Measurements from ENCODE around the gene MSH5.

DNA sequence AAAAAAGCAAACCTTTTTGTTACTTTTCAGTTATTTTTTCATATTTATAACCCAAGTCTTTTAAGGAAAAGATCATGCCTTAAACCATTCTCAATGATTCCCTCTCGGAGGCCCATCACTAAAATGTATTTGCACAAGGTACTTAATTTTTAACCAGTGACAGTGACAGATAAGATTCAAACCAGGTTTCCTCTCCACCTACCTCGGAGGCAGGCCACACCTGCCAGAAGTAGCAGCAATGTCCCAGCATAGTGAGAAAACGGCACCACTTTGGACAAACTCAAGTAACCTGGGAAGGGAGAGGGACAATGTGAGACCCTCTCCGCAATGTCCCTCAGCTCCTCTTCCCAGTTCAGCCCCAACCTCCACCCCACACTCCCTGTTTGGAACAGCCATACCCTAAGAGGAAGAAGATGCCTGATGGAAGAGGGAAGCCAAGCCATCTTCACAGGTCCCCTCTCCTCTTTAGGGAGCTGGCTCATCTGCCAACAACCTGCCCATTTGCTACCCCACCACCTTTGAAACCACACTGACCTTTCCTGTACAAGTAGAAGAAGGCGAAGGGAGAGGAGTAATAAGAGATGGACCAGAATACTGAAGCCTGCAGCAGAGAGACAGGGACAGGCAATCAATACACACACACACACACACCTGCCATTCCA lies 38.9 kb upstream of the MSH5 start:
- TF ChIP-seq CREBBP (IDR thresholded peaks at IDR 0.05; ENCODE audit: low read depth, low read length) (no peak), RFX5 (IDR thresholded peaks at IDR 0.05; ENCODE audit: low read depth, low read length) (no peak), FOXA1 (IDR thresholded peaks at IDR 0.05; ENCODE audit: borderline replicate concordance) (no peak), PTBP1 (IDR thresholded peaks at IDR 0.05; ENCODE audit: low read depth, low read length) (no peak), MEF2A (IDR thresholded peaks at IDR 0.05; ENCODE audit: control insufficient read depth, low read depth, low read length) (no peak), ZC3H4 (CRISPR knock-in tag; IDR thresholded peaks at IDR 0.05; ENCODE audit: borderline replicate concordance) (no peak), ZNF274 (IDR thresholded peaks at IDR 0.05; ENCODE audit: borderline replicate concordance, low read depth, low read length) (no peak)
- TF ChIP-seq, protein P1, sequence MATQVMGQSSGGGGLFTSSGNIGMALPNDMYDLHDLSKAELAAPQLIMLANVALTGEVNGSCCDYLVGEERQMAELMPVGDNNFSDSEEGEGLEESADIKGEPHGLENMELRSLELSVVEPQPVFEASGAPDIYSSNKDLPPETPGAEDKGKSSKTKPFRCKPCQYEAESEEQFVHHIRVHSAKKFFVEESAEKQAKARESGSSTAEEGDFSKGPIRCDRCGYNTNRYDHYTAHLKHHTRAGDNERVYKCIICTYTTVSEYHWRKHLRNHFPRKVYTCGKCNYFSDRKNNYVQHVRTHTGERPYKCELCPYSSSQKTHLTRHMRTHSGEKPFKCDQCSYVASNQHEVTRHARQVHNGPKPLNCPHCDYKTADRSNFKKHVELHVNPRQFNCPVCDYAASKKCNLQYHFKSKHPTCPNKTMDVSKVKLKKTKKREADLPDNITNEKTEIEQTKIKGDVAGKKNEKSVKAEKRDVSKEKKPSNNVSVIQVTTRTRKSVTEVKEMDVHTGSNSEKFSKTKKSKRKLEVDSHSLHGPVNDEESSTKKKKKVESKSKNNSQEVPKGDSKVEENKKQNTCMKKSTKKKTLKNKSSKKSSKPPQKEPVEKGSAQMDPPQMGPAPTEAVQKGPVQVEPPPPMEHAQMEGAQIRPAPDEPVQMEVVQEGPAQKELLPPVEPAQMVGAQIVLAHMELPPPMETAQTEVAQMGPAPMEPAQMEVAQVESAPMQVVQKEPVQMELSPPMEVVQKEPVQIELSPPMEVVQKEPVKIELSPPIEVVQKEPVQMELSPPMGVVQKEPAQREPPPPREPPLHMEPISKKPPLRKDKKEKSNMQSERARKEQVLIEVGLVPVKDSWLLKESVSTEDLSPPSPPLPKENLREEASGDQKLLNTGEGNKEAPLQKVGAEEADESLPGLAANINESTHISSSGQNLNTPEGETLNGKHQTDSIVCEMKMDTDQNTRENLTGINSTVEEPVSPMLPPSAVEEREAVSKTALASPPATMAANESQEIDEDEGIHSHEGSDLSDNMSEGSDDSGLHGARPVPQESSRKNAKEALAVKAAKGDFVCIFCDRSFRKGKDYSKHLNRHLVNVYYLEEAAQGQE (IDR thresholded peaks at IDR 0.05; ENCODE audit: borderline replicate concordance), result no peak
- TF ChIP-seq, protein P1 (CRISPR knock-in tag; IDR thresholded peaks at IDR 0.05; ENCODE audit: low read depth), result no peak
